GM19395 (cell line): ENCODE data around the gene SRSF1.
"Not testable (repeated sequence)": the region's sequence is repeated elsewhere in the genome, so short reads cannot be mapped to it uniquely, and the experiment has no call there.

ENCODE experiments used
- ATAC-seq: cut with Tn5 transposase; IDR thresholded peaks from one replicate; pipeline ENCODE4 v1.9.1; 2021; ENCODE audit warnings: mild to moderate bottlenecking, moderate library complexity; ENCODE audit not compliant: unreplicated experiment

SRSF1 gene

GRCh38 chr17:57991537-57991936, 15.5 kb downstream of the SRSF1 start:
- no peak for ATAC-seq

- no peak for ATAC-seq
These were observed 17.0 kb downstream of the SRSF1 start for GRCh38 chr17:57990037-57990436.

GRCh38 chr17:57988301-57989250, 18.5 kb downstream of the SRSF1 start:
- peak; percentile 73 for ATAC-seq

GRCh38 chr17:57987581-57988300, 19.3 kb downstream of the SRSF1 start, which contains the start of gene VEZF1:
Gene VEZF1 (minus strand): TSS chr17:57988254. CDS start chr17:57988111, 143 bp downstream.
- ATAC-seq, result peak; percentile 64

- ATAC-seq, result no peak
These were observed 20.0 kb downstream of the SRSF1 start for GRCh38 chr17:57986841-57987580.

- ATAC-seq, result no peak
These were observed 21.4 kb downstream of the SRSF1 start for GRCh38 chr17:57985675-57985974.

GRCh38 chr17:57984936-57985674, 21.9 kb downstream of the SRSF1 start:
- ATAC-seq, result no peak

GRCh38 chr17:57984261-57984890, 22.7 kb downstream of the SRSF1 start:
- no peak for ATAC-seq

GRCh38 chr17:57983446-57983845, 23.6 kb downstream of the SRSF1 start:
- no peak for ATAC-seq

- no peak for ATAC-seq
These were observed 24.4 kb downstream of the SRSF1 start for GRCh38 chr17:57982452-57983170.

GRCh38 chr17:57980522-57980921, 26.5 kb downstream of the SRSF1 start:
- ATAC-seq, result no peak

GRCh38 chr17:57979076-57979475, 28.0 kb downstream of the SRSF1 start:
- no peak for ATAC-seq

GRCh38 chr17:57976594-57976993, 30.5 kb downstream of the SRSF1 start:
- no peak for ATAC-seq

- no peak for ATAC-seq
These were observed 32.0 kb downstream of the SRSF1 start for GRCh38 chr17:57975044-57975443.

GRCh38 chr17:57974053-57974824, 32.8 kb downstream of the SRSF1 start:
- not testable (repeated sequence) for ATAC-seq

GRCh38 chr17:57972151-57972550, 34.9 kb downstream of the SRSF1 start:
- ATAC-seq, result no peak

- no peak for ATAC-seq
These were observed 35.5 kb downstream of the SRSF1 start for GRCh38 chr17:57971572-57971971.

- ATAC-seq, result no peak
These were observed 36.3 kb downstream of the SRSF1 start for GRCh38 chr17:57970710-57971109.

GRCh38 chr17:57968456-57968855, 38.6 kb downstream of the SRSF1 start:
- ATAC-seq, result no peak
